Kasumi-1 (cell line): ENCODE measurements around the gene HNF4A.
"Not testable (repeated sequence)": the region's sequence is repeated elsewhere in the genome, so short reads cannot be mapped to it uniquely, and the experiment has no call there.

Experiments used
- DNase-seq, 2 experiments: peaks; one replicate each; lab custom pipeline; 2025; lab: John Stamatoyannopoulos, UW

The HNF4A gene

DNA sequence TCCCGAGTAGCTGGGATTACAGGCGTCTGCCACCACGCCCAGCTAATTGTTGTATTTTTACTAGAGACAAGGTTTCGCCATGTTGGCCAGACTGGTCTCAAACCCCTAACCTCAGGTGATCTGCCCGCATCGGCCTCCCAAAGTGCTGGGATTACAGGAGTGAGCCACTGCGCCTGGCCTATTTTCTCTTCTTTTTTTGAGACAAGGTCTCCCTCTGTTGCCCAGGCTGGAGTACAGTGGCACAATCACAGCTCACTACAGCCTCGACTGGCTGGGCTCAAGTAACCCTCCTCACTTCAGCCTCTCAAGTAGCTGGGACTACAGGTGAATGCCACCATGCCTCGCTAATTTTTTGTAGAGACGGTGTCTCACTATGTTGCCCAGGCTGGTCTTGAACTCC, 9.6 kb upstream of the HNF4A start:
- DNase-seq, result not testable (repeated sequence)

DNA sequence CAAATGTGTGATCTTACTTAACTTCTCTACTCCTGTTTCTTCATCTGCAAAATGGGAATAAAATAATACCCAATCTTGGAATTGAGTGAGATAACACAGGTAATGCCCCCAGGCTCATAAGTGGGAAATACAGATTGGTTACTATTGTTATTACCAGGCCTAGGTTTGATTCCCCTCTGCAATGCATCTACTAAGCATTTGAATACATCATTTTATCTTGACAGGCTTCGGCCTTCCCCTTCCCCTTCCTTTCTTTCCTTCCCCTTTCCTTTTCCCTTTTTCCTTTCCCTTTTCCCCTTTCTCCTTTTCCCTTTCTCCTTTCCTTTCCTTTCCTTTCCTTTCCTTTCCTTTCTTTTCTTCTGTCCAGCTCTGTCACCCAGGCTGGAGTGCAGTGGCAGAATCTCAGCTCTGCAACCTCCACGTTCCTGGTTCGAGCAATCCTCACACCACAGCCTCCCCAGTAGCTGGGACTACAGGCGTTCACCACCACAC, 7.3 kb upstream of the HNF4A start:
- no peak for DNase-seq

DNA sequence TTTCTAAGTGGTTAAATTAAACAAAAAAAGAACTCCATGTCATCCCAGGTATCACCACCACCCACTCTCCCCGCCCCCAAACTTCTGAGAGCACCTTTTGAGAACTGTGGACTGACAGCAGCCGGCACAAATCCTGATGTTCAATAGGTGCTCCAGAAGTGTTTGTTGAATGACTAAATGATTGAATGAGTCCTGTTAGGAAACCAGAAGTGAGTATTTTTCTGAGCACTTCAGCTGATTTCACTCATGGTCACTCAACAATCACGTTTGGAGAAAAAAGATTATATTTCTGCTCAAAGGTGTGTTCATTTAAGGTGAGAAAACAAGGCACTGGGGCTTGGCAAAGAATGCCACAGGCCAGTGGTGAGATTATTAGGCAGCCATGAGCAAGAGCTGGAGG, 6.2 kb upstream of the HNF4A start:
- DNase-seq, result no peak

DNA sequence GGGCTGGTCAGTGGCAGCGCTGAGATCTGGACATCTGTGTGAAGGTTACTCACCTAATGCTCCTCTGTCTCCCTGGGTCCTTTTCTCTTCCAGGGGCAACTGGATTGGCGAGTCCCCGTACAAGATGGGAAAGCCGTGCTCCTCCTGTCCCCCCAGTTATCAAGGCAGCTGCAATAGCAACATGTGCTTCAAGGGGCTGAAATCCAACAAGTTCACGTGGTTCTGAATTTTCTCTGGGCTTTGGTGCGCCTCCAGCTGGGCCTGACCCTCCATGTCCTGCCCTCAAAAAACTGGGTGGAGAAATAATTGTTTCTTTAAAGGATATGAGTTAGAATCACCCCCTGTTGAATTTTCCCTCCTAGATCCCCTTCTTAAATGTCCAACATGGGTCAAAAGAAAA, 4.9 kb upstream of the HNF4A start:
- DNase-seq, result no peak

DNA sequence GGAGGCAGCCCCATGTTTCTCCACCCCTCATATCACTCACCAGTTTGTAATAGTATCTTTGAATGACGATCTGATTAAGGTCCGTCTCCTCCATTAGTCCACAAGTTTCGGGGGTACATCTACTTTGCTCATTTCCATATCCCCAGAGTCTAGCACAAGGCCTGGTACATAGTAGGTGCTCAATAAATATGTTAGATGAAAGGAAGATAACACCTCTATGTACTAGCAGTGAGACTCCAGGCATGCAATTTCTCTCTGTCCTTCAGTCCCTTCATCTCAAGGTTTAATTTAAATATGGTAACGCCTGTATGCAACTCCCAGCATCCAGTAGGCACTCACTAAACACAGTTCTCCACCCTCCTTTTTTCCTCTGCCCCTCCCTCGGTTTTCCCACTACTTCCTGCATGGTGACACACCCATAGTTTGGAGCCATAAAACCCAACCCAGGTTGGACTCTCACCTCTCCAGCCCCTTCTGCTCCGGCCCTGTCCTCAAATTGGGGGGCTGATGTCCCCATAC, 461 bp upstream of the HNF4A start:
- no peak for DNase-seq

DNA sequence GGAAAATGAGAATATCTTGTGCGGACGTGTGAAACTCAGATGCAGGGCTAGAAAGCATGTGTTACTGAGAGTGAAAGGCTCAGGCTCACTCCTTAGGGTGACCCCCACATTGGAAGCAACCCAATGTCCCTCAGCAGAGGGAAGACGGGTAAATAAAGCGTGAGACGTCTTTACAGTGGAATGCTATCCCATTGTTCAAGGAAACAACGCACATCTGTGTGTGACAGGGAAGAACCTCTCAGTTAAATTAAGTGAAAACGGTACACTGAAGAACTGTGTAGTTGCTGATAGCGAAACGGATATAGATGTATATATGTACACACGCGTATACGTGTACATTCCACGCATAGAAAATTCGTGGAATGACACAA, 839 bp downstream of the HNF4A start:
- no peak for DNase-seq

DNA sequence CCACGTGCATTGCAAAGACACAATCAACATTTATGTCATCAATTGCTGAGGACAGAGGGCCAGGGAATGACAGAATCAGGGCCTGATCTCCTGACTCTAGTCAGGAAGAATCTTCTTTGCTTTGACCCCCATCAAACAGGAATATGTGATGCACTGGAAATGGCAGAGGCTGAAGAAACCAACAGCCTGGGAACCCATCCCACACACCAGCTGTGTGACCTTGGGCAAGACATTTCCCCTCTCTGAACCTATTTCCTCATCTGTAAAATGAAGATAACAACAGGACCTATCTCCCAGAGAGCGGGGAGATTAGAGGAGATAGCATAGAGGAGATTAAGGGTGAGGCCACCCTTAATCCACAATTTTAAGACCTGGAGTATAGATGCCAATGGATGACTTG, 1.5 kb downstream of the HNF4A start:
- no peak for DNase-seq

DNA sequence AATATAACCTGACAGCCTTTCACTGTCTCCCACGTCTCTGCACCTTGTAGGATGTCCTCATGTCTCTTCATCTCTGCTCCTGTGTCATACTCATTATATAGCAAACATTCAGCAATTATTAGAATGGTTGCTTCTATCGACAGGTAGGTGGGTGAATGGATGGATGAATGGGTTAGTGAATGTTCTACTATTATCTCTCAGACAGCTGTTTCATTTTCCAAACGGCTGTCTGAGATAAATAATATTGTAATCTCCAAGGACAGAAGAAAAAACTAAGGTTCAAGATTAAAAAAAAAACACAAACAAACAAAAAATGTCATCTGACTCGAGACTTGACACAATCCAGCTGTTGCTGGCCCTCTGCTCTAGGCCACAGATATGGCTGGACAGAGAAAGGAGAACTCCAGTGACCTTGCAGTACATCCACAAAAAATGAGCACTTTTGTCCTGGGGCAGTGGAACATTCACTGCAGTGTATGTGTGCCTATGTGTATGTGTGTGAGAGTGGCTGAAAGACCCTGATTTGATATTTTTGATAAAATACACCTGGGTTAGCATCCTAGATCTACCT, 2.1 kb downstream of the HNF4A start:
- no peak for DNase-seq

DNA sequence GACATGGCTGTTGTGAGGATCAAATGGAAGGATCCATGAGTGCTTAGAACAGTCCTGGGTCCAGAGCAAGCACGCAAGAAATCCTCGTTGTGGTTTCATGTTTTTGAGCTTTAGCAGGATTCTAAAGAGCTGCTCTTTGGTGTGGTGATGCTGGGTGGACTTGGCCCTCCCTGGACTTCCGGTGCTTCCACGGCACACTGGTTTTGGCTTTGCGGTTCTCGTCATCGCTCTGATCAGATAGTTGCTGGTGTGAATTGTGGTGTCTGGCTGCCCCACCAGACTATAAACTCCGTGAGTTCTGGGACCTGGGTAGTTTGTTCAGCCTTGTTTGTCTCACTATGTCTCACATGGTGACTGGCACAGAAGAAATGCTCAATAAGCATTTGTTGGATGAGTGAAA, 3.3 kb downstream of the HNF4A start:
- DNase-seq, result no peak

DNA sequence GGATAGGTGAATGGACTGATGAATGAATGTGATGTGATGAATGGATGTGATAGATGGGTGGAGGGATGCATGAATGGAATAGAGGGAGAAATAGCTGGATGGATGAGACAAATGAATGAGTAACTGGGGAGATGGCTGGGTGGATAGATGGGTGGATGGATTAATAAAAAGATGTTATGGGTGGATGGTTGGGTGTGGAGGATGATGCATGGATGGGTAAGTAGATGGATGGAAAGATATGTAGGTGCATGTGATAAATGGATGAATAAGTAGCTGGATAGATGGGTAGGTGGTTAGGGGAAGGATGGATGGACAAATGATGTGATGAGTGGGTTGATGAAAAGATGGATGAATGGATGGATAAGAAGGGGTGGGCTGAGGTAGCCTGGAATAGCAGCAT, 4.7 kb downstream of the HNF4A start:
- no peak for DNase-seq

DNA sequence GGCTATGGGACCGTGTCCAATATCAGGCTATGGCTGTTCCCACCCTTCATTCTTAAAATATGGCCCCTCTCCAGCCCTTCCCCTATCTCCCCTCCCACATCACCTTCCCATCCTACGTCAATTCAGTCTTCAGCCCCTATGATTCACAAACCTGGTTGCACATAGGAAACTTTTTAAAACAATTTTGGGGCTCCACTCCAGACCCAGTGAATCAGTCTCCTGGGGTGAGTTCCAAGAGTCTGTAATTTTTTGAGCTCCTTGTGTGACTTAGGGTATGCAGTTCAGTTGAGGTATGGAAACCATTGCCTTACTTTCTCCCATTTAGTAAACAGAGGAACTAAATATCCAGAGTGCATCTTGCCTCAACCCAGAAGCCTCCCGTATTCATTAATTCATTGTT, 5.5 kb downstream of the HNF4A start:
- no peak for DNase-seq

DNA sequence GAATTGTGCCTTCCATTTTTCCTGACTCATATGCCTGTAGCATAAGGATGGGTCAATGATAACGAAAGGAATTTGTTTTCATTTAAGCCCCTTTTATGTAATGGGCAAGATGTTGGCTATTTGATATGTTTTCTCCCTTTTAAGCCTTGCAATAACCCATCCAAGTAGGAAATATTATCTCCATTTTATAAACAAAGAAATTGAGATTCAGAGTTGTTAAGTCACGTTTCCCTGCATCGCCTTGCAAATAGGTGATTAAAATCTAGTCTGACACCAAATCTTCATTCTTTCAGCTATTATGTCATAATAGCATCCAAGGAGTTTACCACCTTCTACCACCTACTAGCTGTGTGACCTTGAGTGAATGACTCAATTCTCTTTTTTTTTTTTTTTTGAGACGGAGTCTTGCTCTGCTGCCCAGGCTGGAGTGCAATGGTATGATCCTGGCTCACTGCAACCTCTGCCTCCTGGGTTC, 7.0 kb downstream of the HNF4A start:
- DNase-seq, result no peak

DNA sequence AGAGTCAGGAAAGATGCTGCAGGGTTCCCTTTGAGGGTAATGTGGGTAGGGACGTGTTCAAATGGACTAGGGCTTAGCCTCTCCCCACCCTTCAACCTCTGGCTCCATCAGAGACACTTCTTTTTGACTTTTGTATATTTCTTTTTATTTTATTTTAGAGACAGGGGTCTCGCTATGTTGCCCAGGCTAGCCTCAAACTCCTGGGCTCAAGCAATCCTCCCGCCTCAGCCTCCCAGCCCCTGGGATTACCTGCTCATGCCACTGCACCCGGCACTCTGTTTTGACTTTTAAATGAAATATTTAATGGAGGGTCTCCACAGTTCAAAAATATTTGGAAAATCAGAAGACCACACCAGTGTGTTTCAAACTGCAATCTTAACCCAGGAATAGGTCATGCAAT, 8.6 kb downstream of the HNF4A start:
- DNase-seq, result no peak

DNA sequence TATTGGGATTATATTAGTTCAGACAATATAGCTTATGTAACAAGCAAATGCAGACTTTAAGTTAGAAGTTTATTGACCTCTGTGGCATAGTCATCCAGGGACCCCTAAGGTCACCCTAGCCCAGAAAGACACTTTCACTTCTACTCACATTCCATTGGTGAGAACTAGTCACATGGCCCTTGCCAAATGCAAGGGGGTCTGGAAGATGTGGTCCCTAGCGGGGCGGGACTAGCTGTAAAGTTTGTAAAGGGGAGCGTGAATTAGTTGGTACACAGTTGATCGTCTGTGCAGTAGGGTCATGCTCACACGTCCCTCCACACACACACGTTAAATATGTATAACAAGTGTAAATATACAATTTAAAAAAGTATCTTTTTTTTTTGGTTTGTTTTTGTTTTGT, 9.3 kb downstream of the HNF4A start:
- no peak for DNase-seq

DNA sequence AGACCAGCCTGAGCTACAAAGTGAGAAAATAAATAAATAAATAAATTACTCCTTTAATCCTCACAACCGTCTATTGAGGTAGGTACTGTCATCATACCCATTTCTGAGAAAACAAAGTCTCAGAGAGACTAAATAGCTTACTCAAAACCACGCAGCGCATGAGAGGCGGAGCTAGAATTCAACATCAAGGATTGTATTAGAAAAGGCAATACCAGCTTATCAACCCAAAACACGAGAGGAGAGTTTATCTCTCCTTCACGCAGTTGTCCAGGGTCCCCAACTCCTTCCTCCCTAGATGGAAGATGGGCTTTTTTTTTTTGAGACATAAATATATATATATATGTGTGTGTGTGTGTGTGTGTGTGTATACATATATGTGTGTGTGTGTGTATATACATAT, 12.2 kb downstream of the HNF4A start:
- no peak for DNase-seq

DNA sequence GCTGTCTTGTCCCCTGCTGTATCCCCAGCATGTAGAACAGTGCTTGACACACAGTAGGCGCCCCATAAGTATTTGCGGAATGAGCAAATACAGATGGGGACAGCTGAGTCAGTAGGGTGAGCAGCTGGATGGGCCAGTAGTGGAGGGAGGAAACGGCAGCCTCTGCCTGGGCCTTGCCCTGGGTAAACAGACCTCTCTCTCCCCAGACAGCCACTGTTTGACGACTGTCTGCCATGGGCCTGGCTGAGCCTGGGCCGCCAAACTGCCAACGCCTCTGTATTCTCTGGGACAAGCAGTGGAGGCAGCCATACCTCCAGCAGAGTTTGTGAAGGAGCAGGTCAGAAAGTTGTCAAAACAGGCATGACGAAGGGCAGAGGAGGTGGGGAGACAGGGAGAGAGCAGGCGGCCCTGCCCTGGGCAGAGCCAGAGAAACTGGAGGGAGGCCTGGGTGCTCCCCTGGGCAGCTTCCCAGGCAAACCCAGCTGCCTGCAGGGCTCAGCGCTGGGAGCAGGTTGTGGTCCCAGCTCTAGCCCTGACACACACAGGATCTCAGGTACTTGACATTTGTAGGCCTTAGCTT, 15.2 kb downstream of the HNF4A start:
- DNase-seq, result no peak

DNA sequence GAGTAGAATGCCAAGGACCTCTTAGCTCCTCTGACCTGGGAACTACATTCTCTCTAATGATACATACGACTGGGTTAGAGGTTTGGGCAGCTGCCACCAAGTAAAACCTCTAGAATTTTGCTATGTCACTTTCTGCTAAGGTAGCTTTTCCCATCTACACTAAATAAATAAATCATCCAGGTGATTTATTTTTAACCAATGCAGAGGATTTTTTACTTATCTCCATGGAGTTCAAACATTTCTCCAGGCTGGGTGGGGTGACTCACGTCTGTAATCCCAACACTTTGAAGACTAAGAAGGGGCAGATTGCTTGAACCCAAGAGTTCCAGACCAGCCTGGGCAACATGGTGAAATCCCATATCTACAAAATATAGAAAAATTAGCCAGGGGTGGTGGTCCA, 27.1 kb downstream of the HNF4A start:
- DNase-seq, result no peak

DNA sequence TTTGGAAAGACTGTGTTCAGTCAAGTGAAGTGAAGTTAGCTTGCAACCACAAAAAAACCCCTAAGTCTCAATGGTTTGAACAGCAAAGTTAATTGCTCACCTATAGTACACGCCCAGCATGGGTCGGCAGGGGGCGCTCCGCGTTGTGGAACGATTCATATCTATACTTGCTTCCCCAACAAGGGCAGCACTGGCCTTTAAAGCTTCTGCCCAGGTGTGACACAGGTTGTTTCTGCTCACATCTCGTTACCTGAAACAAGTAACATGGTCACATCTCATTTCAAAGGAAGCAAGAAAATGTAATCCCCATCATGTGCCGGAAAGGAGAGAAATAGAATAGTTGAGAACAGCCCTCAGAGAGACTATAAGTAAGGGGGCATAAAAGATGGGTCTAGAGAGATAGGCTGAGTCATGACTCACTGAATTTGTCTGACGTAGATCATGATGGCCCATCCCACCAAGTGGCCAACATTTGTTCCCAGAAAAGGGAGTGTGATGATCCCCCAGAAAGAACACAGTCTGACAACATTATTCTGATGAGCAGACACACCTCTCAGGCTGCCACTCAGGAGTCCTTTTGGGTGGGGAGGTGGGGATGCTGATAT, 29.0 kb downstream of the HNF4A start:
- DNase-seq, result peak; percentile 41 to 58

DNA sequence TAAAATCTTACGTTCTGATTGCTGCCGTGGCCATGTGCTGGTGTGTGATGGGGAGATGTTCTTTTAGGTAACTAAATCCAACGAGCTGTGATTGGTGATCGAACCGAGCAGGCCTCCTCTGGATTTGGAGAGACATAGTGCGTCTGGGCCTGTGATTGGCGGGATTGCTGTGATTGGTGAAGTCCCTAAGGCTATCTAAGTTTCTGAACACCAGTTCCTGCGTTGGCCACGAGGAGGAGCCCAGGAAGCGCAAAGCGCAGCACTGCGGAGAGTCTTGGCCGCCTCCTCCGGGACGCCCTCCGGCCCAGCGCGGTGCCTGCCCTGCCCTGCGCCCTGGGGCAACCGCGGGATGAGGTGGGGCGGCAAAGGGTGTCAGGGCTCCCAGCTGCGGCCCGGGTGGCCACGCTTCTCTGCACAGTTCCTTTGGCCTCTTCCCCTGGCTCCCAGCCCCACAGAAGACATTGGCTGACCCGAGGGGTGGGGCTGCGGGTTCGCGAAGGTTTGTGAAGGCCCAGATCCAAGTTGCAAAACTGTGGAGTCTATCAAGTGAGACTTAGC, 33.0 kb downstream of the HNF4A start:
- DNase-seq, result peak; percentile 33 to 53

DNA sequence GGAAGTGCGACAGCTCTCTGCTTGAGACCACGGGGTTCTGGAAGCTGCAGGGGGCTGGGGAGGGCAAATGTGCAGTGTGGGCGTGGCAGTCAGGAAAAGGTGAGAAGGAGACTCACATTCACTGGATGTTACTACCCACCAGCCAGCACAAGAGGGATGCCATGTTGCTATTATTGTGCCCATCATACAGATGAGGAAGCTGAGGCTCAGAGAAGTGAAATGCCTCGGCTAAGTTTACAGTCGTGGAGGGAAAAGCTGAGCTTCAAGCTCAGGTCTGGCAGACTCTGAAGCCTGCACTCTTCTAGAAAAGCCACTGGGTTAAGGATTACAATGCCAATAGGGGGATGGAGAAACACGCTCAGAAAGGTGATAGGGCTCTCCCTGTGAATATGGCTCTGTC, 34.4 kb downstream of the HNF4A start:
- DNase-seq, result no peak

DNA sequence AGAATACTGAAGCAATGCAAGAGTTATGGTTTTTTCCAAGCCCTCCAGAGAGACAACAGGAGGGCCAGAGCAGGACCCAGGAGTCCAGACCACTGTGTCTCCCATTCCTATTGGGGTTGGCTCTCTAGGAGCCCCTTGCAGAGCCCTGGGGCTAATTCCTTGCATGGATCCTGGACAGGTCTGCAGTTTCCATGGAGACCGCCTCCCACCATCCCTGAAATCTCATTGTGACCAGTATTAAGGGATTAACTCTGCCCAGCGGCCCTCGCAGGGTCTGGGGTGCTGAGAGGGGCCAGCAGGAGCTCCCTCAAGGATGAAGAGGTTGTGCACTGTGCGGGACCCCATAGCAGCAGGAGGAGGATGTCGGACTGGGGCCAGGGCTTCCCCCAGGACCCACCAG, 34.8 kb downstream of the HNF4A start:
- no peak for DNase-seq

DNA sequence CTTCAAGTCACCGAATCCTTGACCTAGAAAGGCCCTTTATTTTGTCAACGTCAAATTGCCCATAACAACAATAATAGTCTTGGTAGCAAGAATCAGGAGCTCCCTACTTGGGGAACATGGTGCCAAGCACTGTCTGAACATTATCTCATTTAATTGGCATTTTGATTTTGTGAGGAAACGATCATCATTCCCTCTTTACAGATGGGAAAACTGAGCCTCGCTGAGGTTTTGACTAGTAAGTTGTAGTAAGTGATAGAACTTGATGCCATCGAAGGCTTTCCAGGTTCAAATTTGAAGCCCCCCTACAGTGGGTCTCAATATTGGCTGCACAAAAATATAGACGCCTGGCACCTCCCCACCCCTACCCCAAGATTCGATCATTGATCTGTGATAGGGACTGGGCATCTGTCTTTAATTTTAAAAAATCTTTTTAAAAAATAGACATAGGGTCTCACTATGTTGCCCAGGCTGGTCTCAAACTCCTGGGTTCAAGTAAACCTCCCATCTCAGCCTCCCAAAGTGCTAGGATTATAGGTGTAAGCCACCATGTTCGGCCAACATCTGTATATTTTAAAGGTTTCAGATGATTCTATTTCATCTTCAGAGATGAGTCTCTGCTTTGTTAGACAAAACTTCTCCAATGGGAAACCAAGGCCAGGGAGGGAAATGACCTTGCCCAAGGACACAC, 36.7 kb downstream of the HNF4A start:
- no peak for DNase-seq
